GM10266 (cell line): ENCODE results near the gene CAMK2D.

ENCODE experiments used
- DNase-seq: peaks from one replicate; pipeline ENCODE4 v3.0.0; 2012; ENCODE audit errors: extremely low spot score
- CTCF ChIP-seq: IDR thresholded peaks from 2 replicates; pipeline ENCODE4 v1.5.1; 2012; ENCODE audit warnings: mild to moderate bottlenecking, low read depth; ENCODE audit not compliant: control insufficient read depth, insufficient read depth; ENCODE audit errors: missing control alignments

The CAMK2D gene

GRCh38 chr4:113452868-113453620 lies 308.5 kb downstream of the CAMK2D start:
- DNase-seq, result no peak
- TF ChIP-seq CTCF, result no peak

GRCh38 chr4:113452152-113452551 lies 309.4 kb downstream of the CAMK2D start:
- TF ChIP-seq CTCF, result no peak
- DNase-seq, result no peak

- DNase-seq, result no peak
- TF ChIP-seq CTCF, result no peak
These were observed 311.1 kb downstream of the CAMK2D start for GRCh38 chr4:113450295-113451080.

GRCh38 chr4:113449410-113449974 lies 312.0 kb downstream of the CAMK2D start:
- no peak for TF ChIP-seq CTCF
- no peak for DNase-seq

GRCh38 chr4:113447769-113448168 lies 313.8 kb downstream of the CAMK2D start:
- no peak for DNase-seq
- TF ChIP-seq CTCF, result no peak

- DNase-seq, result no peak
- TF ChIP-seq CTCF, result no peak
These were observed 314.5 kb downstream of the CAMK2D start for GRCh38 chr4:113447061-113447460.
